Kidney (tissue), 14 donors: Measurements from ENCODE around the gene PPP6R2. TPM values are rescaled to one million over a fixed set of nuclear protein-coding genes. Genes with fewer than 3 reads are reported as not detected.
"Not testable (repeated sequence)": the region's sequence is repeated elsewhere in the genome, so short reads cannot be mapped to it uniquely, and the experiment has no call there.

Experiments used
- DNase-seq, 5 donors: peaks; one replicate each; pipeline ENCODE4 v3.0.0-alpha.2; 2013 to 2020
- FAIRE-seq: peaks from 2 replicates; lab custom pipeline; 2012; peaks lifted over from hg19 to GRCh38; lab: Jason Lieb, UNC
- H3K27ac ChIP-seq, 2 donors: one replicate each; pipeline ENCODE4 v1.7.0; 2013; ENCODE audit warnings: low read depth in 2 of 2, low read length in 2 of 2, inconsistent platforms in 1 of 2
- H3K27me3 ChIP-seq: one replicate; pipeline ENCODE4 v1.7.1; 2013; ENCODE audit warnings: low read length, inconsistent platforms; ENCODE audit not compliant: control insufficient read depth, insufficient read depth
- H3K36me3 ChIP-seq, 3 donors: one replicate each; pipeline versions ENCODE4 v1.7.0 to v1.7.1; 2013; ENCODE audit warnings: low read length in 3 of 3, control low read depth in 1 of 3, inconsistent platforms in 1 of 3; ENCODE audit not compliant: insufficient read depth in 3 of 3, control insufficient read depth in 2 of 3
- H3K4me1 ChIP-seq, 3 donors: one replicate each; pipeline versions ENCODE4 v1.7.0 to v1.7.1; 2013; ENCODE audit warnings: low read length in 3 of 3, inconsistent platforms in 1 of 3, low read depth in 1 of 3; ENCODE audit not compliant: control insufficient read depth in 2 of 3, insufficient read depth in 2 of 3
- H3K4me3 ChIP-seq, 3 donors: one replicate each; pipeline versions ENCODE4 v1.7.0 to v1.8.1; 2013; ENCODE audit warnings: low read length in 3 of 3, control low read depth in 1 of 3, inconsistent platforms in 1 of 3
- H3K9ac ChIP-seq, 3 donors: one replicate each; pipeline versions ENCODE4 v1.7.0 to v1.7.1; 2013; ENCODE audit warnings: low read length in 3 of 3, control low read depth in 1 of 3, inconsistent platforms in 1 of 3
- H3K9me3 ChIP-seq, 3 donors: one replicate each; pipeline versions ENCODE4 v1.7.0 to v1.7.1; 2013; ENCODE audit warnings: low read length in 3 of 3, control low read depth in 1 of 3, inconsistent platforms in 1 of 3; ENCODE audit not compliant: control insufficient read depth in 2 of 3, insufficient read depth in 1 of 3
- intact Hi-C: fragments of 100-400 bp; cut with DNase I; formaldehyde crosslinking; loops from one replicate; pipeline ENCODE4 v1.11.1; 2022
- polyA plus RNA-seq: library from polyadenylated mRNA; stranded (reverse); fragments of 350-450 nt; fragmentation: Illumina TruSeq; extraction: RNeasy Lipid Tissue Mini Kit (QIAGEN cat#74804); gene quantifications from one replicate; pipeline ENCODE4 v1.2.3, GENCODE V29; 2014; ENCODE audit warnings: low read depth, low replicate concordance; ENCODE audit not compliant: insufficient read depth
- total RNA-seq: library from RNA; stranded (reverse); fragmentation: NEBNext Ultra II Directional; extraction: Animal tissue kit (Norgen Biotek cat#: 25700); gene quantifications from one replicate; pipeline ENCODE4 v1.2.1, GENCODE V29; 2021
- TF ChIP-seq, protein P1 (sequence below): IDR thresholded peaks from 3 replicates; pipeline ENCODE4 v1.5.1; 2012; ENCODE audit warnings: mild to moderate bottlenecking, moderate library complexity, borderline replicate concordance; ENCODE audit not compliant: insufficient read depth; ENCODE audit errors: extremely low read depth
- donor health status: control.
- donor health status: control.
- donor health status: control.
- donor health status: control.
- donor health status: control.
- donor health status: DM: yes; HTN: yes; CAD: no.
- donor health status: Normal renal cell carcinoma (clear cell type).

Gene PPP6R2
- total and polyA plus RNA-seq, 2 donors from 2014 or later = 39.4 to 53.8 TPM

DNA sequence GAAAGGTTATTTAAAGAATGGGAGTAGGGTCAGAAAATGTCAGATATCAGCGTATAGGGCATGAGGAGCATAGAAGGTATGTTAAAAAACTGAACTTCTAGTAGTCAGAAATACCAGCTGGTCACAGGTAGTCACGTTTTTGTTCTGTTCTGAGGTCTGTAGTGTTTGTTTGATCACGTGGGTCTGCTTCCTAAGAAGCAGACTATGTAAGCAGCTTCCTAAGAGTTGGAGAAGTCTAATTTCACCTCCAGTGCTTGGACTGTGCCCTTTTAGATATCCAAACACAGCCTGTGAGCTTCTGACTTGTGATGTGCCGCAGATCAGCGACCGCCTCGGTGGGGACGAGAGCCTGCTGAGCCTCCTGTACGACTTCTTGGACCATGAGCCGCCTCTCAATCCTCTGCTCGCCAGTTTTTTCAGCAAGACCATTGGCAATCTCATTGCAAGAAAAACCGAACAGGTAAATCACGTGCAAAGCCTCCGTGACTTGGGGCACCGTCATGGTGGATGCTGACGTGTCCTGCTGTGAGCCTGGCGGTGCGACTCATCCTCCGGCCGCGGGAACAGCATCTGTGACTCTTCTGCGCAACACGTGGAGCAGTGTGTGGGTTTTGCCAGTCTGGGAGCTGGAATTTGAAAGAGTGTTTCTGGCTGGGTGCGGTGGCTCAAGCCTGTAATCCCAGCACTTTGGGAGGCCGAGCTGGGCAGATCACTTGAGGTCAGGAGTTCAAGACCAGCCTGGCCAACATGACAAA lies 63.5 kb downstream of the PPP6R2 start:
- H3K9me3 ChIP-seq = no peaks in the 10 kb centered on the region
- H3K27me3 ChIP-seq = no peaks in the 10 kb centered on the region
- no peak overlapping the region for H3K27ac ChIP-seq
- H3K36me3 ChIP-seq = peaks cover 0 to 8% (median 5%) of the 10 kb centered on the region in 3 donors
- H3K4me1 ChIP-seq = peaks cover 0 to 7% (median 0%) of the 10 kb centered on the region in 3 donors
- H3K4me3 ChIP-seq = no peak overlapping the region
- TF ChIP-seq, protein P1, sequence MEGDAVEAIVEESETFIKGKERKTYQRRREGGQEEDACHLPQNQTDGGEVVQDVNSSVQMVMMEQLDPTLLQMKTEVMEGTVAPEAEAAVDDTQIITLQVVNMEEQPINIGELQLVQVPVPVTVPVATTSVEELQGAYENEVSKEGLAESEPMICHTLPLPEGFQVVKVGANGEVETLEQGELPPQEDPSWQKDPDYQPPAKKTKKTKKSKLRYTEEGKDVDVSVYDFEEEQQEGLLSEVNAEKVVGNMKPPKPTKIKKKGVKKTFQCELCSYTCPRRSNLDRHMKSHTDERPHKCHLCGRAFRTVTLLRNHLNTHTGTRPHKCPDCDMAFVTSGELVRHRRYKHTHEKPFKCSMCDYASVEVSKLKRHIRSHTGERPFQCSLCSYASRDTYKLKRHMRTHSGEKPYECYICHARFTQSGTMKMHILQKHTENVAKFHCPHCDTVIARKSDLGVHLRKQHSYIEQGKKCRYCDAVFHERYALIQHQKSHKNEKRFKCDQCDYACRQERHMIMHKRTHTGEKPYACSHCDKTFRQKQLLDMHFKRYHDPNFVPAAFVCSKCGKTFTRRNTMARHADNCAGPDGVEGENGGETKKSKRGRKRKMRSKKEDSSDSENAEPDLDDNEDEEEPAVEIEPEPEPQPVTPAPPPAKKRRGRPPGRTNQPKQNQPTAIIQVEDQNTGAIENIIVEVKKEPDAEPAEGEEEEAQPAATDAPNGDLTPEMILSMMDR = no peak
- intact Hi-C loops = no loop called here
- peak in 1 of 5 donors; percentile 50 for DNase-seq
- H3K9ac ChIP-seq = no peak overlapping the region
- no peak for FAIRE-seq

DNA sequence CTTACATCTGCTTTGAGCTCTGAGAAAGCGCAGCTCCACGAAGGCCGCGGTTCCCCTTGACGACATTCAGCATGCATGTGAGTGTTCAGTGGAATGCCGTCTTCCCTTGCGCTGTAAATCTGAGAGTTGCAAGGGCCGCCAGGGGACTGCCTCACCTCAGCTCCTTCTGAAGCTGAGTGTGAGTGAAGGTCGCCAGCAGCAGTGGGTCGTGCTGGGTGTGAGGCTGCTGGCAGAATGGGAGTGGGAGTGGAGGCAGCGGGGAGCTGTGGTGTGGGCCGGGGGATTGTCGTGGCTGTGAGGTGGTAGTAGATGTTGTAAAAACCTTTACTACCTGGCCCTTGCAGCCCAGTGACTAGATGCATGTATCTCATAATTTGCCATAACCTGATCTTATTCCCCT lies 65.2 kb downstream of the PPP6R2 start:
- no peak for FAIRE-seq
- Histone ChIP-seq H3K9me3 (no peaks in the 10 kb centered on the region), H3K4me3 (no peak overlapping the region), H3K27ac (no peak overlapping the region), H3K27me3 (no peaks in the 10 kb centered on the region), H3K36me3 (peaks cover 0 to 8% (median 5%) of the 10 kb centered on the region in 3 donors), H3K4me1 (peaks cover 0 to 6% (median 0%) of the 10 kb centered on the region in 3 donors), H3K9ac (no peak overlapping the region)
- DNase-seq = no peak
- TF ChIP-seq, protein P1 = no peak
- intact Hi-C loops = no loop called here

DNA sequence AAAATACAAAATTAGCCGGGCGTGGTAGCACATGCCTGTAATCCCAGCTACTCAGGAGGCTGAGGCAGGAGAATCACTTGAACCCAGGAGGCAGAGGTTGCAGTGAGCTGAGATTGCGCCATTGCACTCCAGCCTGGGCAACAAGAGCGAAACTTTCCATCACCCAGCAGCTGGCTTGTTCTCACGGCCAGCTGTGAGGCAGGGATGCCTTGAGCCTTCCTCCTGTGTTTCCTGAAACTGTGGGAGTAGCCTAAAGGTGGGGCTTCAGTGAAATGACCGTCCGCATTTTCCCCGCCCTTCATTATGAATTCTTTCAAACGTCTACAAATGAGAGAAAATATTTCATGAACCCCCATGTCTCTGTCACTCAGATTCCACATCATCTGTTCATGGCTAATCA lies 65.8 kb downstream of the PPP6R2 start:
- H3K27me3 ChIP-seq, H3K4me3 ChIP-seq, H3K9me3 ChIP-seq, FAIRE-seq, H3K36me3 ChIP-seq, intact Hi-C loops, H3K9ac ChIP-seq, H3K27ac ChIP-seq, H3K4me1 ChIP-seq, DNase-seq: not testable (repeated sequence)

DNA sequence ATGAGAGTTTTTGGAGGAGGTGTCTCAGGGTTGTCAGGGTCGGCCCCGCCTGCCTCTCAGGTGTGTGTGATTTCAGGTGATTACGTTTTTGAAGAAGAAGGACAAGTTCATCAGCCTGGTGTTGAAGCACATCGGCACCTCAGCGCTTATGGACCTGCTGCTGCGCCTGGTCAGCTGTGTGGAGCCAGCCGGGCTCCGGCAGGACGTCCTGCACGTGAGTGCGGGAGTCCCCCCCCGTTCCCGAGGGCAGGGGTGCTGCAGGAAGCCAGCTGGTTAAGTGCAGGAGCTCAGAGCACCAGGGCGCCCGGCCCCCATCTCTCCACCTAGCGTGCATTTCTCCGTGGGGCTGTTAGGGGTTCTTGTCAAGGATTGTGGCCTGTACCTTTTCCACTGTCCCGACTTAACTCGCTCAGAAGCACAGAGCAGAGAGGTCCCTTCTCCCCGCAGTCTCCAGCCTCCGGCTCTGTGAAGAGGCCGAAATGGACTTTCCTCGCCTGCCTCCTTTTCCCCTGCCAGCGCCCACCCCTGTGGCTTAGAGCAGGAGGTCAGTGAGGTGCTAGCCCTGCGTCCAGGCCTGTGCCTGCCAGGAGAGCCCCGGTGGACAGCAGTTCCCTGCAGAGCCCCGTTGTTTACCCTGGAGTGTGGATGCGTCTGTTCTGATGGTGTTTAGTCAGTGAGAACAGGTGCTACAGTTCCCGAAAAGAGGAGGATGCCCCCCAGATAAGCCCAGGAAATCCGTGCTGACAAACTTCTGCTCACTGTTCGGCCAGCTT lies 71.5 kb downstream of the PPP6R2 start:
- Histone ChIP-seq H3K4me3 (no peak overlapping the region), H3K9me3 (no peaks in the 10 kb centered on the region), H3K27me3 (no peaks in the 10 kb centered on the region), H3K36me3 (peaks cover 7 to 50% (median 34%) of the 10 kb centered on the region in 3 donors), H3K9ac (no peak overlapping the region), H3K27ac (no peak overlapping the region), H3K4me1 (peaks cover 0 to 2% (median 0%) of the 10 kb centered on the region in 3 donors)
- DNase-seq = peak in 1 of 5 donors; percentile 67
- FAIRE-seq = no peak
- intact Hi-C loops = no loop called here
- TF ChIP-seq, protein P1 = no peak
